ENCODE measurements around the gene COL4A2.

GRCh38 chr13:110493613-110494012 is 186.5 kb downstream of the COL4A2 start:
- TF ChIP-seq CTCF (IDR thresholded peaks at IDR 0.05) (no peak), POLR2A (IDR thresholded peaks at IDR 0.05) (no peak)

All from right lobe of liver (tissue), 4 donors.